Naive thymus-derived CD4-positive, alpha-beta T cell (primary cell): Measurements from ENCODE around the gene ALDH4A1. TPM values are rescaled to one million over a fixed set of nuclear protein-coding genes. Genes with fewer than 3 reads are reported as not detected.
A peak's percentile ranks its signal among the peaks of the same experiment; 100 is the strongest.
"Not testable (repeated sequence)": the region's sequence is repeated elsewhere in the genome, so short reads cannot be mapped to it uniquely, and the experiment has no call there.

Experiments
- ATAC-seq: fragments of 150-1000 bp; cut with Tn5 transposase; 2 replicates; pipeline ENCODE4 v1.10.0; 2021; ENCODE audit warnings: mild to moderate bottlenecking, moderate library complexity
- CTCF ChIA-PET: fragments of 350-600 bp; sonication (Branson Sonifier 250); formaldehyde crosslinking; loops from one replicate; lab custom pipeline; 2021; ENCODE audit warnings: antibody characterized with exemption; lab: Charles Lee
- POLR2A ChIA-PET: fragments of 350-600 bp; sonication (Branson Sonifier 250); formaldehyde crosslinking; loops from one replicate; lab custom pipeline; 2021; ENCODE audit warnings: antibody characterized with exemption, inconsistent platforms; lab: Charles Lee
- DNase-seq, 9 donors: peaks; one replicate each; pipeline versions ENCODE4 v3.0.0 to v3.0.0-alpha.2; 2020 to 2022; ENCODE audit warnings: mixed read lengths in 1 of 9
- H3K27ac ChIP-seq: one replicate; pipeline ENCODE4 v1.7.0; 2013; ENCODE audit warnings: mild to moderate bottlenecking, low read depth, low read length, moderate library complexity
- H3K27me3 ChIP-seq, 2 donors: one replicate each; pipeline ENCODE4 v1.7.0; 2013; ENCODE audit warnings: low read length in 2 of 2, mild to moderate bottlenecking in 2 of 2, moderate library complexity in 2 of 2; ENCODE audit not compliant: control insufficient read depth in 2 of 2, insufficient read depth in 2 of 2
- H3K36me3 ChIP-seq, 3 experiments: 1 replicate in 2 of 3; 2 replicates in 1 of 3; pipeline ENCODE4 v1.7.0; 2013; ENCODE audit warnings: low read length in 3 of 3, mild to moderate bottlenecking in 3 of 3, moderate library complexity in 1 of 3; ENCODE audit not compliant: insufficient read depth in 3 of 3, control insufficient read depth in 2 of 3
- H3K4me1 ChIP-seq, 2 donors: one replicate each; pipeline ENCODE4 v1.7.0; 2013; ENCODE audit warnings: low read length in 2 of 2, mild to moderate bottlenecking in 2 of 2, moderate library complexity in 1 of 2; ENCODE audit not compliant: control insufficient read depth in 2 of 2, insufficient read depth in 2 of 2
- H3K4me3 ChIP-seq: 2 replicates; pipeline ENCODE4 v1.7.0; 2013; ENCODE audit warnings: mild to moderate bottlenecking, low read length
- H3K9me3 ChIP-seq, 3 experiments: 1 replicate in 2 of 3; 2 replicates in 1 of 3; pipeline ENCODE4 v1.7.0; 2013; ENCODE audit warnings: low read length in 3 of 3; ENCODE audit not compliant: control insufficient read depth in 2 of 3
- H3K27ac Mint-ChIP-seq, 9 donors: one replicate each; pipeline ENCODE4 v1.8.0; 2020 to 2022; ENCODE audit warnings: mixed read lengths in 9 of 9, mild to moderate bottlenecking in 8 of 9, moderate library complexity in 5 of 9, inconsistent platforms in 2 of 9
- H3K27me3 Mint-ChIP-seq, 5 donors: one replicate each; pipeline ENCODE4 v1.8.0; 2021 to 2022; ENCODE audit warnings: mixed read lengths in 5 of 5, mild to moderate bottlenecking in 1 of 5
- H3K36me3 Mint-ChIP-seq, 5 donors: one replicate each; pipeline ENCODE4 v1.8.0; 2020 to 2022; ENCODE audit warnings: mixed read lengths in 5 of 5, mild to moderate bottlenecking in 3 of 5, inconsistent platforms in 1 of 5
- H3K4me1 Mint-ChIP-seq, 7 donors: one replicate each; pipeline ENCODE4 v1.8.0; 2020 to 2022; ENCODE audit warnings: mixed read lengths in 7 of 7, mild to moderate bottlenecking in 3 of 7, inconsistent platforms in 1 of 7
- H3K4me3 Mint-ChIP-seq, 10 donors: one replicate each; pipeline ENCODE4 v1.8.0; 2020 to 2022; ENCODE audit warnings: mild to moderate bottlenecking in 10 of 10, mixed read lengths in 10 of 10, moderate library complexity in 6 of 10, inconsistent platforms in 2 of 10
- H3K9me3 Mint-ChIP-seq, 11 donors: one replicate each; pipeline ENCODE4 v1.8.0; 2020 to 2022; ENCODE audit warnings: mixed read lengths in 11 of 11, mild to moderate bottlenecking in 4 of 11, inconsistent platforms in 1 of 11, moderate library complexity in 1 of 11
- intact Hi-C, 2 donors: fragments of 100-400 bp; cut with micrococcal nuclease; formaldehyde crosslinking; loops; one replicate each; pipeline ENCODE4 v1.15.1; 2023
- polyA plus RNA-seq, 2 donors: library from polyadenylated mRNA; unstranded; fragments of 300-500 nt; fragmentation: Illumina TruSeq; gene quantifications; one replicate each; pipeline ENCODE4 v1.2.3, GENCODE V29; 2021
- total RNA-seq, 6 experiments: library from RNA in 5 of 6; stranded (reverse) in 5 of 6; gene quantifications; 1 replicate in 5 of 6; 2 replicates in 1 of 6; pipeline ENCODE4 v1.2.3 and lab custom pipeline; 2021 to 2026

Gene ALDH4A1
- total and polyA plus RNA-seq, 7 experiments from 2014 or later: 0.94 to 3.2 (median 1.4) TPM

DNA sequence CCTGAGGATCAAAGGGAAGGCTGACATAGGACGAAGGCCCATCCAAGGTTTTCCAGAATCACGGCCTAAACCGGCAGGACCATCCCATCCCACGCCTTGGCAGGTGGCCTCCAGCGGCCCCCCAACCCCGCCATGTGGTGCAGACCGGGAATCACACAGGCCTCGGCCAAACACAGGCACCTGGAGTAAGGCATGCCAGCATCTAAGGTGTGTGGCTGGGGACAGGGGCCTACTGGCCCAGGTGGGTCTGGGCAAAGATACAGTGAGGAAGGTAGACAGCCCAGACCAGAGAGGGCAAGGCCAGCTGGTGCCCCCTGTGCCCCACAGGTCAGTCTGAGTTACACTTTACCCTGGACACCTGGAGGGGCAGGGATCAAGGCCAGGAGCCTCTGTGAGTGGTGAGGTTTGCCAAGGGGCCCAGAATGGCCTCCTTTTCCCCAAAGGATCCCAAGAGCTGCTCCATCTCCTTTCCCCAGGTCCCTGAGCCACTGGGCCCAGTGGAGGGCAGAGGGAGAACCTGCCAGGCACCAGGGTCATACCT, 30.2 kb downstream of the ALDH4A1 start:
- ATAC-seq (no peak), DNase-seq (no peak)
- Mint-ChIP-seq H3K27ac (no peak overlapping the region), H3K27me3 (peaks cover 0 to 4% (median 0%) of the 10 kb centered on the region in 5 donors), H3K4me1 (no peaks in the 10 kb centered on the region), H3K36me3 (no peaks in the 10 kb centered on the region), H3K9me3 (peaks cover 0 to 1% (median 0%) of the 10 kb centered on the region in 11 donors), H3K4me3 (no peak overlapping the region)
- H3K36me3 ChIP-seq: no peaks in the 10 kb centered on the region
- H3K27ac ChIP-seq: no peak overlapping the region
- ChIA-PET CTCF (interaction anchor here (0.6 kb wide), 1 partner anchor 308 kb away, joined by 4 read pairs; no protein-coding TSS in a partner anchor), POLR2A (no interaction called here)
- intact Hi-C loops: no loop called here
- no peak overlapping the region for H3K4me3 ChIP-seq
- no peaks in the 10 kb centered on the region for H3K4me1 ChIP-seq
- no peaks in the 10 kb centered on the region for H3K9me3 ChIP-seq
- H3K27me3 ChIP-seq: no peaks in the 10 kb centered on the region

DNA sequence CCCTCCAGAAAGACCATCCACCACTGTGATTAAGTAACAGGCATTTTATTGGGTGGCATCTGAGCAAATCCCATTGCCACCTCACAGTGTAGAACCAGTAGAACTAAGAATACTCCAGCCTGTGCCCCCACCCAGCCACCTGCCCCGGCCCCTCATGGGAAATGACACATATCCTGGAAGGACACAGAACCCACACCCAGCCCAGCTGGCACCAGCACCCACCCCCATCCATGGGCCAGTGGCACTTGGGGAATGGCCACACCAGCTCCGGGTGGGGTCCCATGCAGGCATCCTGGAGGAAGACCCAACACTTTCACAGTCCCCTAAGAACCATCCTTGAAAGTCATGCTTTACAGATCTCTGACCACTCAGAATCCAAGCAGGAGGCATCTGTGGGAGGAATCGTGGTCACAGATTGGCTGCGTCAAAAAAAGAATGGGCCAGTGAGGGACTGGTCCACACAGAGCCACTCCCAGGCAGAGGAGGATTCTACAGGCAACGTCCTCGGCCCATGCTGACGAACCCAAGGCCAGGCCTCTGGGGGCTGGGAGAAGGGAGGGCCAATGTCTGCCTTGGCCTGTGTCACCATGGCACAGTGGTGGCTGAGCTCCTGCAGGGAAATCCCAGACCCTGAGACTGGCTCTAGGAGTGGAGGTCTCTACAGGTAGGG, 30.8 kb downstream of the ALDH4A1 start:
- H3K9me3 ChIP-seq: no peaks in the 10 kb centered on the region
- H3K27me3 ChIP-seq: no peaks in the 10 kb centered on the region
- intact Hi-C loops: no loop called here
- no peak overlapping the region for H3K27ac ChIP-seq
- Mint-ChIP-seq H3K4me1 (no peaks in the 10 kb centered on the region), H3K27me3 (peaks cover 4 to 7% (median 6%) of the 10 kb centered on the region in 5 donors), H3K9me3 (peaks cover 0 to 1% (median 0%) of the 10 kb centered on the region in 11 donors), H3K36me3 (no peaks in the 10 kb centered on the region), H3K4me3 (no peak overlapping the region), H3K27ac (no peak overlapping the region)
- H3K4me3 ChIP-seq: no peak overlapping the region
- ChIA-PET POLR2A (no interaction called here), CTCF (interaction anchor here (0.6 kb wide), 1 partner anchor 308 kb away, joined by 4 read pairs; no protein-coding TSS in a partner anchor)
- no peaks in the 10 kb centered on the region for H3K4me1 ChIP-seq
- DNase-seq (no peak), ATAC-seq (no peak)
- H3K36me3 ChIP-seq: no peaks in the 10 kb centered on the region

DNA sequence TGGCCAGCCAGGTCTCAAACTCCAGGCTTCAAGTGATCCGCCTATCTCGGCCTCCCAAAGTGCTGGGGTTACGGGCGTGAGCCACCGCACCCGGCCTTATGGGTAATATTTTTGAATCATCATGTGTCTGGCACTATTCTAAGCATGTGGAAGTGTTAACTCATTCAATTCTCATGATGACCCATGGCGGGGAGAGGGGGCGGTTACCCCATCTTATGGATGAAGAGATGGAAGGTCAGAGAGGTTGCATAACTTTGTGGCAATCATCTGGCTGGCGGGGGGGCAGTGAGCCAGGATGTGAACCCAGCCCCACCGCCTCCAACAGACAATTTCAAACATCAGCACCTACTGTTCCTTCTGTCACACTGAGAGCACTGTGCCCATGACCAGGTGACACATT, 31.4 kb downstream of the ALDH4A1 start:
- CTCF ChIA-PET: no interaction called here
- no peak for DNase-seq
- no peaks in the 10 kb centered on the region for H3K4me1 Mint-ChIP-seq
- no peak overlapping the region for H3K4me3 ChIP-seq
- ATAC-seq: no peak
- peaks cover 4 to 7% (median 7%) of the 10 kb centered on the region in 5 donors for H3K27me3 Mint-ChIP-seq
- H3K9me3 ChIP-seq: no peaks in the 10 kb centered on the region
- H3K27ac ChIP-seq: no peak overlapping the region
- POLR2A ChIA-PET: no interaction called here
- H3K9me3 Mint-ChIP-seq: peaks cover 0 to 1% (median 0%) of the 10 kb centered on the region in 11 donors
- H3K4me3 Mint-ChIP-seq: no peak overlapping the region
- H3K36me3 ChIP-seq: no peaks in the 10 kb centered on the region
- no peaks in the 10 kb centered on the region for H3K27me3 ChIP-seq
- intact Hi-C loops: no loop called here
- no peaks in the 10 kb centered on the region for H3K36me3 Mint-ChIP-seq
- no peaks in the 10 kb centered on the region for H3K4me1 ChIP-seq
- H3K27ac Mint-ChIP-seq: no peak overlapping the region

DNA sequence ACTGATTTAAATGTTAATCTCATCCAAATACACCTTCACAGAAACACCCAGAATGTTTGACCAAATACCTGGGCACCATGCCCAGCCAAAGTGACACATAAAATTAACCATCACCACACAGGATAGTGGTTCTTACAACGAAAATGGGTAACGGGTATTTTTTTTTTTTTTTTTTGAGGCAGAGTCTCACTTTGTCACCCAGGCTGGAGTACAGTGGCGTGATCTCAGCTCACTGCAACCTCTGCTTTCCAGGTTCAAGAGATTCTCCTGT, 31.8 kb downstream of the ALDH4A1 start:
- H3K4me3 Mint-ChIP-seq, DNase-seq, H3K4me1 Mint-ChIP-seq, H3K27ac ChIP-seq, H3K36me3 Mint-ChIP-seq, H3K36me3 ChIP-seq, intact Hi-C loops, H3K4me3 ChIP-seq, H3K27ac Mint-ChIP-seq, ATAC-seq, H3K9me3 Mint-ChIP-seq, POLR2A ChIA-PET, H3K27me3 ChIP-seq, H3K9me3 ChIP-seq, H3K4me1 ChIP-seq, CTCF ChIA-PET: not testable (repeated sequence)
- H3K27me3 Mint-ChIP-seq: peaks cover 6 to 11% (median 7%) of the 10 kb centered on the region in 5 donors

DNA sequence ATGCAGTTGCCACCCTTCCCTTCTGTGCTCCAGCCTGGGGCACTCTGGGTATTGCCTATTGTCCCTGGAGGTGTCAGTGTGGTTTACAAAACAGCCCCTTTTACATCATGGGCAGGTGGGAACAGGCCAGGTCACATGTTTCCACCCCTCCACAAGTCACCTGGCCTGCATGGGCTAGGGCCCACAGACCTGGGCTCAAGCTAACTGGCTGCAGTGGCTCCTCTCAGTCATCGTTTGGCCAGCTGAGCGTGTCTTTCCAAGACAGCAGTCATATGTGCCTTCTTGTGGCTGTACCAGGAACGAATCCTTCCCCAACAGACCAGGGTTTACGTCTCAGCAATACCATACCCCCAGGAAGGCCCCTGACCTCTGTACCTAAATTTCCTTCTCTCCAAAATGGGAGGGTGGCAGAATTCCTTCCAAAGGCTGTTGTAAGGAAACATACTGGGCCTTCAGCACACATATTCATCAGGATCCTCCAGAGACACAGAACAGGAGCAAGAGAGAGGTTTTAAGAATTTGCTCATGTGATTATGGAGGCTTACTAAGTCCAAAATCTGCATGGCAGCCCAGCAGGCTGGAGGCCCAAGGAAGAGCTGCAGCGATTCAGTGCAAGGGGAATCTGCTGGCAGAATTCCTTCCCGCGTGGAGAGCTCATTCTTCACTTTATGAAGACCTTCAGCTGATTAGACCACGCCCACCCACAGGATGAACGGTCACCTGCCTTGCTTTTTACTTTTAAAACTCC, 32.3 kb downstream of the ALDH4A1 start:
- Mint-ChIP-seq H3K36me3 (no peaks in the 10 kb centered on the region), H3K4me3 (no peak overlapping the region), H3K27ac (peak overlapping the region in 1 of 9 donors; percentile 14), H3K9me3 (peaks cover 0 to 1% (median 0%) of the 10 kb centered on the region in 11 donors), H3K27me3 (peaks cover 6 to 13% (median 7%) of the 10 kb centered on the region in 5 donors), H3K4me1 (no peaks in the 10 kb centered on the region)
- H3K36me3 ChIP-seq: no peaks in the 10 kb centered on the region
- H3K4me3 ChIP-seq: no peak overlapping the region
- ChIA-PET POLR2A (no interaction called here), CTCF (no interaction called here)
- DNase-seq (no peak), ATAC-seq (no peak)
- H3K4me1 ChIP-seq: no peaks in the 10 kb centered on the region
- intact Hi-C loops: no loop called here
- H3K27me3 ChIP-seq: no peaks in the 10 kb centered on the region
- no peaks in the 10 kb centered on the region for H3K9me3 ChIP-seq
- no peak overlapping the region for H3K27ac ChIP-seq

DNA sequence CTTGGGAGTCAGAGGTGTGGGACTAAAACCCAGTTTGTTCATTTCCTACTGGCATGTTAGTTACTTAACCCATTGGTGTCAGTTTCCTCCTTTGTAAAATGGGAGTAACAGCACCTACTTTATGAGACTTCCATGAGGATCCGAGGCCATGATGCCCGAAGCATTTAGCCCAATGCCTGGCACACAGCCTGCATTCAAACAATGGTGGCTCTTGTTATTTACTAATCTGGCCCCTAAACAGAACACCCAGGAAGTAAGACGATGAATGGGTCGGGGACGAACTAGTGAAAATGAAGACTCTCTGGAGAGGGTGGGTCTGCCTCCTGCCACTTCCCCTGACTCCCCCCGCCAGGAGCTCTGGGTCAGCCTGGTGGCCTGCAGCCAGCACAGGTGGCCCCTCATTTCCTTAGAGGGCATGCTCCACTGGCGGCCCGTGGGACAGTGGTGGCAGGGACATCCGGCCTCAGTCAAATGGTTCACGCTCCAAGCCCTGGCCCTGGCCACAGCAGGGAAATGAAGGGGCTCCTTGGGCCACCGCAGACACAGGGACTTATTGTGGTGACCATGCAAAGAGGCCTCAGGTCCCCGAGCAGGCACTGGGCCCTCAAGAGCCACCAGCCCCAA, 33.4 kb downstream of the ALDH4A1 start:
- H3K4me3 Mint-ChIP-seq: no peak overlapping the region

More for the DNA sequence above, 33.4 kb downstream of the ALDH4A1 start:
- Mint-ChIP-seq H3K27ac (peak overlapping the region in 1 of 9 donors; percentile 20), H3K36me3 (no peaks in the 10 kb centered on the region), H3K9me3 (peaks cover 0 to 1% (median 0%) of the 10 kb centered on the region in 11 donors), H3K4me1 (no peaks in the 10 kb centered on the region), H3K27me3 (peaks cover 6 to 13% (median 7%) of the 10 kb centered on the region in 5 donors)
- ATAC-seq (no peak), DNase-seq (no peak)
- intact Hi-C loops: no loop called here
- H3K4me1 ChIP-seq: no peaks in the 10 kb centered on the region
- POLR2A ChIA-PET: no interaction called here
- no peaks in the 10 kb centered on the region for H3K36me3 ChIP-seq
- no peaks in the 10 kb centered on the region for H3K9me3 ChIP-seq
- CTCF ChIA-PET: no interaction called here
- H3K27me3 ChIP-seq: no peaks in the 10 kb centered on the region
- H3K4me3 ChIP-seq: no peak overlapping the region
- H3K27ac ChIP-seq: no peak overlapping the region
